ENCODE data around the gene NCOA1. TPM values are rescaled to one million over a fixed set of nuclear protein-coding genes. Genes with fewer than 3 reads are reported as not detected.

The NCOA1 gene
- total RNA-seq, 2 donors from 2014 or later, result 34.9 to 58.3 TPM

GRCh38 chr2:24731040-24731439, 240.0 kb downstream of the NCOA1 start:
- Histone ChIP-seq H3K4me3 (no peak overlapping the region), H3K4me1 (ENCODE audit: control insufficient read depth in 1 of 2, low read depth in 2 of 2) (no peaks in the 10 kb centered on the region), H3K27ac (no peak overlapping the region), H3K27me3 (replicated peaks; ENCODE audit: insufficient read depth) (no peaks in the 10 kb centered on the region), H3K9me3 (no peaks in the 10 kb centered on the region), H3K36me3 (peaks cover 8% of the 10 kb centered on the region)
- TF ChIP-seq CTCF (IDR thresholded peaks at IDR 0.05), result no peak
- ATAC-seq (ENCODE audit: insufficient number of reproducible peaks, low FRiP score, low read depth), result no peak
- no peak for DNase-seq (ENCODE audit: low spot score)

GRCh38 chr2:24731923-24732322, 240.9 kb downstream of the NCOA1 start:
- H3K27ac ChIP-seq, result no peak overlapping the region
- no peak for TF ChIP-seq CTCF (IDR thresholded peaks at IDR 0.05)

GRCh38 chr2:24734741-24735140, 243.7 kb downstream of the NCOA1 start:
- no peaks in the 10 kb centered on the region for H3K36me3 ChIP-seq
- no peak for DNase-seq (ENCODE audit: low spot score)
- no peaks in the 10 kb centered on the region for H3K27me3 ChIP-seq (replicated peaks; ENCODE audit: insufficient read depth)
- ATAC-seq (ENCODE audit: insufficient number of reproducible peaks, low FRiP score, low read depth), result no peak
- no peaks in the 10 kb centered on the region for H3K4me1 ChIP-seq (ENCODE audit: control insufficient read depth in 1 of 2, low read depth in 2 of 2)
- no peak overlapping the region for H3K27ac ChIP-seq
- H3K4me3 ChIP-seq, result no peak overlapping the region
- H3K9me3 ChIP-seq, result no peaks in the 10 kb centered on the region
- TF ChIP-seq CTCF (IDR thresholded peaks at IDR 0.05), result no peak

More at GRCh38 chr2:24731923-24732322, 240.9 kb downstream of the NCOA1 start:
- Histone ChIP-seq H3K27me3 (replicated peaks; ENCODE audit: insufficient read depth) (no peaks in the 10 kb centered on the region), H3K36me3 (peaks cover 8% of the 10 kb centered on the region), H3K4me1 (ENCODE audit: control insufficient read depth in 1 of 2, low read depth in 2 of 2) (no peaks in the 10 kb centered on the region), H3K4me3 (no peak overlapping the region), H3K9me3 (no peaks in the 10 kb centered on the region)
- no peak for DNase-seq (ENCODE audit: low spot score)
- ATAC-seq (ENCODE audit: insufficient number of reproducible peaks, low FRiP score, low read depth), result no peak

- H3K4me1 ChIP-seq (ENCODE audit: control insufficient read depth in 1 of 2, low read depth in 2 of 2), result no peaks in the 10 kb centered on the region
- H3K9me3 ChIP-seq, result no peaks in the 10 kb centered on the region
- H3K36me3 ChIP-seq, result peaks cover 8% of the 10 kb centered on the region
- ATAC-seq (ENCODE audit: insufficient number of reproducible peaks, low FRiP score, low read depth) (no peak), DNase-seq (ENCODE audit: low spot score) (no peak)
- H3K4me3 ChIP-seq, result no peak overlapping the region
- TF ChIP-seq CTCF (IDR thresholded peaks at IDR 0.05), result no peak
- H3K27me3 ChIP-seq (replicated peaks; ENCODE audit: insufficient read depth), result no peaks in the 10 kb centered on the region
- H3K27ac ChIP-seq, result no peak overlapping the region
Observed at GRCh38 chr2:24739354-24740025, 248.4 kb downstream of the NCOA1 start.

GRCh38 chr2:24740142-24740541, 249.1 kb downstream of the NCOA1 start:
- Histone ChIP-seq H3K27me3 (replicated peaks; ENCODE audit: insufficient read depth) (no peaks in the 10 kb centered on the region), H3K9me3 (no peaks in the 10 kb centered on the region), H3K4me1 (ENCODE audit: control insufficient read depth in 1 of 2, low read depth in 2 of 2) (no peaks in the 10 kb centered on the region), H3K27ac (no peak overlapping the region), H3K36me3 (peaks cover 8% of the 10 kb centered on the region), H3K4me3 (no peak overlapping the region)
- TF ChIP-seq CTCF (IDR thresholded peaks at IDR 0.05), result no peak
- ATAC-seq (ENCODE audit: insufficient number of reproducible peaks, low FRiP score, low read depth) (no peak), DNase-seq (ENCODE audit: low spot score) (no peak)
